GM21390 (cell line): ENCODE measurements around the gene CIDEB.

Experiments used
- ATAC-seq: cut with Tn5 transposase; IDR thresholded peaks from one replicate; pipeline ENCODE4 v1.9.1; 2021; ENCODE audit not compliant: unreplicated experiment

Gene CIDEB

DNA sequence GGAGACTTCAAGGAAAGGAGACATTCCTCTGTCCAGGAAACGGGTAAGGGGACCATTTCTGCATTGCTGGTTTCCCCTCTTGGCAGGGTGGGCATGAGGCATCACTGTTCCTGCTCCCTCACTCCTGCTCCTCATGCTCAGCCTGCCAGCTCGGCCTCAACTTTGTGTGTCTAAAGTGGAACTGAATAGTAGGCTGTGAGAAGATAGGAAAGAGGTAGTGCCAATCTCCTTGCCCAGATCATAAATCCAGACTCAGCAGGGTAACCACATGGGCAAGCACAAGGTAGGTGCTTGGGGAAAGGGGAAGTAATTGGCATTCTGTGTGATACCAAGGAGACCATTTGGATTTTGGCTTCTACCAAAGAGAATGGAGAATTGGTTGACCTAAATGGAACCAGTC is 6.1 kb upstream of the CIDEB start:
- no peak for ATAC-seq

DNA sequence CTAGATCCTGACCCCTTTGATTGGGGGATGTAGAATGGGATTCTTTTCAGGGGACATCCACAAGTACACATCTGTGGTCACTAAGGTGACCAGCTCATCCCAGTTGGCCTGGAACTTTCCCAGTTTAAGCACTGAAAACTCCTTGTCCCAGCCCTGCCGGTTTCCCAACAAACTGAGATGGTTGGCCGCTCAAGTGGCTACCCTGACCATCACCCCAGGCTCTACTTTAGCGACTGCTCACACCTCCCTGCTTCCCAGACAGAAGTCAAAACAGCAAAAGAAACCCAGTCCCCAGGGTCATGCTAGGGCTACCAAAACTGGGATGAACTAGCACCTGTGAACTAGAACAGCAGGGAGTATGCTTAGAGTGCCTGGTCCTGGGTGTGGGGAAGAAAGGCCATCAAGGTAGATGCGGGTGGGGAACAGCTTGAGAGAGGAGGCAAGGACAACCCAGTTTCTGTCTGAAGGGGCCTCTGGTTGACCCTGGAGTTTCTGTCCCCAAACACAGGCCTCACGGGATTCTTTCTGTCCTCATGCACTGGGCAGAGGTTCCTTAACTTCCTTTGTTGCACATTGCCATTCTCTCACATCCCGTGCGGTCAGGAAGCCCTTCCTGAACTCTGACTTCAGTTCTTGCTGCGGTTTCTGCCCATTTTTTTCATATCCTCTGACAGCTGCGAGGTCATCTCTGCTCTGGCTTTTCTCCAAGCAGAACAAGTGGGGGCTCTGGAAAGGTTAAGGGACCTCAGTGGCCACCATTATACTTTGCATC is 5.1 kb upstream of the CIDEB start:
- ATAC-seq, result no peak

DNA sequence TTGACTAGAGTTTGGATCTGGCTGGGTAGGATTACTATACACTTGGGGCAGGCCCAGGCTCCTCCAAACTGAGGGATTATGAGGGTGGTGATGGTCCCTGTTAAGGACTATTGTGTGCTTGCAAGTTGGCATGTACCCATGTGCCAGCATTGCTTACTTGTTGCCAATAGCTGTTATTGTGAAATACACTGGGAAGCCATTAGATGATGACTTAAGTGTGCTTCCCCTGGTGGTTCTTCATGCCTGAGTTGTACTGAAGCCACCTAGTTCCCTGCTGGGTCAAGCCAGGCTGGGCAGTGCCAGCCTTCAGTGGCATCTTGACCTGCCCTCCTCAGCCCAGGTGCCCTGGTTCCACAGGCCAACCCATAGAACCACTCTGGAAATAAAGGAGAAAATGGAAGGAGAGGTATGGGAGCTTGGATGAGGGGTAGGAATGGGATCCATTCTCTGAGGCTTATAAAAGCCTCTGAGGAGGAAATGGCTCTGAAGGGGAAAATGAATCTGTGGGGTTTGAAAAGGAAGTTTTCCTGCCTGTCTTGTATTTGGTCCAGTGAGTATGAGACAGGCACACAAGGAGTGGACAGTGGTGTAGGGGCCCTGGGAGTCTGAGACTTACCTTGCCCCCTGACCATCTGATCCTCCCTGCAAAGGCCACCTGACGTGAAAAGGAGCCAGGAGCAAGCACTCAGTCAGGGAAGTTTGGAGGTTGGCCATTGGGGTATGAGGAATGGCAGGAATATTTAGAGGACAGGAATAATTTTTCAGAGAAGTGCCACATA is 4.2 kb upstream of the CIDEB start:
- ATAC-seq, result no peak

DNA sequence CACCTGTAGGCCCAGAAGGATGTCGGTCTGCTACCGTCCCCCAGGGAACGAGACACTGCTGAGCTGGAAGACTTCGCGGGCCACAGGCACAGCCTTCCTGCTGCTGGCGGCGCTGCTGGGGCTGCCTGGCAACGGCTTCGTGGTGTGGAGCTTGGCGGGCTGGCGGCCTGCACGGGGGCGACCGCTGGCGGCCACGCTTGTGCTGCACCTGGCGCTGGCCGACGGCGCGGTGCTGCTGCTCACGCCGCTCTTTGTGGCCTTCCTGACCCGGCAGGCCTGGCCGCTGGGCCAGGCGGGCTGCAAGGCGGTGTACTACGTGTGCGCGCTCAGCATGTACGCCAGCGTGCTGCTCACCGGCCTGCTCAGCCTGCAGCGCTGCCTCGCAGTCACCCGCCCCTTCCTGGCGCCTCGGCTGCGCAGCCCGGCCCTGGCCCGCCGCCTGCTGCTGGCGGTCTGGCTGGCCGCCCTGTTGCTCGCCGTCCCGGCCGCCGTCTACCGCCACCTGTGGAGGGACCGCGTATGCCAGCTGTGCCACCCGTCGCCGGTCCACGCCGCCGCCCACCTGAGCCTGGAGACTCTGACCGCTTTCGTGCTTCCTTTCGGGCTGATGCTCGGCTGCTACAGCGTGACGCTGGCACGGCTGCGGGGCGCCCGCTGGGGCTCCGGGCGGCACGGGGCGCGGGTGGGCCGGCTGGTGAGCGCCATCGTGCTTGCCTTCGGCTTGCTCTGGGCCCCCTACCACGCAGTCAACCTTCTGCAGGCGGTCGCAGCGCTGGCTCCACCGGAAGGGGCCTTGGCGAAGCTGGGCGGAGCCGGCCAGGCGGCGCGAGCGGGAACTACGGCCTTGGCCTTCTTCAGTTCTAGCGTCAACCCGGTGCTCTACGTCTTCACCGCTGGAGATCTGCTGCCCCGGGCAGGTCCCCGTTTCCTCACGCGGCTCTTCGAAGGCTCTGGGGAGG is 3.1 kb upstream of the CIDEB start, which contains the start of gene LTB4R:
TSS of gene LTB4R (plus strand) at position 857 of the 959 bp plus-strand sequence. CDS start 4,150 bp downstream, outside the sequence.
- ATAC-seq, result peak; percentile 53

DNA sequence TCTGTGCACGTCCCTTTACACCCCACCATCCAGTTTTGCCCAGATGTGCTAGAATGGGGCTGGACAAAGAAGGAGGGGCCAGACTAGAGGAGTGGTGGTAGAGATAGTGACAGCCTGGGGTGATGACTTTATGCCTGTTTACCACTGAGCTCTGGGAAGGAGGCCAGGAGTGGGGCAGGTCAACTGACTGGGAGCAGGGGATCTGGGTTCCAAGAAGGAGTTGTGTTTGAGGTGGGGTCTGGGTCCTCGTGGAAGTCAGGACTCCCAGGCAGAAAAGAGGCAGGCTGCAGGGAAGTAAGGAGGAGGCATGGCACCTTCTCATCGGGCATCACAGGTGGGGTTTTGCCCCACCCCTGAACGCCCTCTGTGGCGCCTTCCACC is 2.5 kb upstream of the CIDEB start:
- ATAC-seq, result no peak

DNA sequence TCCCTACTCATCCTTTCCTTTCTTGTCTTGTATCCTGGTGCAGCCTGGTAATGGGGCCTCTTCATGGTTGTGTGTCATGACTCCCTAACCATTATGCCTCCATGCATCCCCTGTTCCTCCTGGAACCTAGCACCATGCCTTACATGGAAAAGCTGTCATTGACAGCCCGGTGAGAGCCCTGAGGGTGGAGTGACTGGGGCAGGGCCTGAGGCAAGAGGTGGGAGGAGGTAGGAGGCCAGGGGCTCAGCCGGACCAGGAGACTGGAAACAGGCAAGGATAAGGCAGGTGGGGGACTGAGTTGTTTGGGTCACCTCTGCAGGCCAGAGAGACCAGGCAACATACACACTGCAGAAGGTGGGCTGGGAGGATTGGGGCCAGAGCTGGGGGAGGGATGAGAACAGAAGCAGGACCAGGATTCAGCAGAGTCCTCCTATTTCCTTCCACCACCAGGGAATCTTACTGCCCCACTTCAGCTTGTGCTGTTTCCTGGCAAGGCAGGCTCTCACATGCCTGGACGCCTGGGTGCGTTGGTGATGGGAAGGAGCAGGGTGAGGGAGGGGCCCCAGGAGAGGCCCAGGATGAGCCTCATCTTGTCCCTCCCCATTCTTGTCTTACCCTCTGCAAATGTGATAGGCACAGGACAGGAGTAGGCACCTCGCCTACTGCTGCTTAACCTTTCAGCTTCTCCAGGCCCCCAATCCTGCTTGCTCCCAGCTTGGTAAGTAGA is 1.9 kb upstream of the CIDEB start, which contains the start of gene LTB4R2:
TSS of gene LTB4R2 (plus strand) at position 603 of the 727 bp plus-strand sequence. CDS start 525 bp downstream, outside the sequence.
- no peak for ATAC-seq

DNA sequence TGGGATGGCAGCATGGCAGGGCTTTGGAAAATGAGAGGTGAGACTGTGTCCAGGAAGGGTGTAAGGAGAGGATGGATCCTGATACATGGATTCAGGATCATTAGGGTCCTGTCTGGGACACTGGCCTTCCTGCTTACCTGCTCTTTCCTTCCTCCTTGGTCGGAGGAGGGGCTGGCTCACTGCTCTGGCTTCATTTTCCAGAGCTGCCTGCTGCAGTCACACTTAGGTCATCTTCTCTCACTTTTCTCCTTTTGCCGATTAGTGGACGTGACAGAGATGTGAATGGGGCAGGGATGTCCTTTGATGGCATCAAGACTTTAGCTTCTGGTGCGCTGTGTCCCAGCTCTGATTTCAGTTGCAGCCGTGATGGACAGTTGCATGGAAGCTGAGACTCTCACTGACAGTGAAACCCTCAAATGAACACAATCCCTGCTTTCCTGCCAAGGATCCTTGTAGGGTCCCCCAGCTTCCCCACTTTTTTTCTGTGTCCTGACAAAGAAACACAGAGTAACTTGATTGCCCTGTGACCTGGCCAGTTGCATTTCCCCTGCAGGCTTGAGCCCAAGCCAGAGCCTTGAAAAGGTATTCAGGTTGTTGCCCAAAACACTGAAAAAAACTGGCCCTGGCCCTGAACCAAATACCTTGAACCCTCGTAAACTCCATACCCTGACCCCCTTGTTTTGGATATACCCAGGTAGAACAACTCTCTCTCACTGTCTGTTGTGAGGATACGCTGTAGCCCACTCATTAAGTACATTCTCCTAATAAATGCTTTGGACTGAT is 756 bp upstream of the CIDEB start:
- no peak for ATAC-seq

DNA sequence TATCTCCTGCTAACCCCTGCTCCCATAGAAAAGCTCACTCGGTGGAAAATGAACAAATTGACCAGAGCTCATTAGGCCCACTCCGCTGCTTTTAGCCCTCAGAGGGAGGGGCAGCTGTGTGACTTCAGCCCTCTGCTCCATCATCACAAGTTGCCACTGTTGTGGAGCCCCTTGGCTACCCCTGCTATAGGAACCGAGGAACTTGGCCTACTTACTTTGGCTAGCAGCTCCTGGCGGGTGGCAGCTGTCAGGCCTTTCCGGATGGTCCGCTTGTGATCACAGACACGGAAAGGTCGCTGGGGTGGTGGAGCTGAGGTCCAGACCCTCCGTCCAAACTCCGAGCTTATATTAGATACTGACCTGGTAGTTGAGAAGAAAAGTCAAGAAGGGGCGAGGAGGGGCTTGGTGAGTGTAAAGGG is 612 bp downstream of the CIDEB start:
- ATAC-seq, result no peak

DNA sequence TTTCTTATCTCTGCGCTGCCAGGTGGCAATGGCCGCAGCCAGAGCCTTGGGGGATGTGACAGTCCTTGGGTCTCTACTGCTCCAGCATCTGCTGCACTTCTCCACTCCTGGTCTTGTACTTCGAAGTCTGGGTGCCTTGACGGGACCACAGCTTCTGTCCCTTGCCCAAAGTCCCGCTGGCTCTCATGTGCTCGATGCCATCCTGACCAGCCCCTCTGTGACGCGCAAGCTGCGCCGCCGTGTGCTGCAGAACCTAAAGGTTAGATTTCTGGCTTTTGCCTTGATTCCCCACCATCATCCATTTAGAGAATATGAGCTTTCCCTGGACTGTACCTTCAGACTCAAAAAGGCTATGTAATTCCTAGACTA is 3.8 kb downstream of the CIDEB start:
- no peak for ATAC-seq

DNA sequence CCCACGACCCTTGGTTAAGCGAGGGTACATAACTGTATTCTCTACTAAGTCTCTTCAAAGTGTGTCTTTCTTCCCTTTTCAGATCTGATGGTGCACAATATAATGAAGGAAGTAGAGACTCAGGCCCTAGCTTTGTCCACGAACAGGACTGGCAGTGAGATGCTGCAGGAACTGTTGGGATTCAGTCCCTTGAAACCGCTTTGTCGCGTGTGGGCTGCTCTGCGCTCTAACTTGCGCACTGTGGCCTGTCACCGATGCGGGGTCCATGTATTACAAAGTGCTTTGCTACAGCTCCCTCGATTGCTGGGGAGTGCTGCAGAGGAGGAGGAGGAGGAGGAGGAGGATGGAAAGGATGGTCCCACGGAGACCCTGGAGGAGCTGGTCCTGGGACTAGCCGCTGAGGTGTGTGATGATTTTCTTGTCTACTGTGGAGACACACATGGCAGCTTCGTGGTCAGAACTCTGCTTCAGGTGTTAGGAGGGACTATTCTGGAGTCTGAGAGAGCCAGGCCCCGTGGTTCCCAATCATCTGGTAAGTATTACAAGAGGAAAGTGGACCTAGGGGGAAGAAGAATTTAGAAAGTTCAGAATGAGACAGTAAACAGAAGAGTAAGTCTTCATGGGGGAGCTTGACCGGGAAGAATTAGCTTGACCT is 7.3 kb downstream of the CIDEB start:
- ATAC-seq, result no peak

DNA sequence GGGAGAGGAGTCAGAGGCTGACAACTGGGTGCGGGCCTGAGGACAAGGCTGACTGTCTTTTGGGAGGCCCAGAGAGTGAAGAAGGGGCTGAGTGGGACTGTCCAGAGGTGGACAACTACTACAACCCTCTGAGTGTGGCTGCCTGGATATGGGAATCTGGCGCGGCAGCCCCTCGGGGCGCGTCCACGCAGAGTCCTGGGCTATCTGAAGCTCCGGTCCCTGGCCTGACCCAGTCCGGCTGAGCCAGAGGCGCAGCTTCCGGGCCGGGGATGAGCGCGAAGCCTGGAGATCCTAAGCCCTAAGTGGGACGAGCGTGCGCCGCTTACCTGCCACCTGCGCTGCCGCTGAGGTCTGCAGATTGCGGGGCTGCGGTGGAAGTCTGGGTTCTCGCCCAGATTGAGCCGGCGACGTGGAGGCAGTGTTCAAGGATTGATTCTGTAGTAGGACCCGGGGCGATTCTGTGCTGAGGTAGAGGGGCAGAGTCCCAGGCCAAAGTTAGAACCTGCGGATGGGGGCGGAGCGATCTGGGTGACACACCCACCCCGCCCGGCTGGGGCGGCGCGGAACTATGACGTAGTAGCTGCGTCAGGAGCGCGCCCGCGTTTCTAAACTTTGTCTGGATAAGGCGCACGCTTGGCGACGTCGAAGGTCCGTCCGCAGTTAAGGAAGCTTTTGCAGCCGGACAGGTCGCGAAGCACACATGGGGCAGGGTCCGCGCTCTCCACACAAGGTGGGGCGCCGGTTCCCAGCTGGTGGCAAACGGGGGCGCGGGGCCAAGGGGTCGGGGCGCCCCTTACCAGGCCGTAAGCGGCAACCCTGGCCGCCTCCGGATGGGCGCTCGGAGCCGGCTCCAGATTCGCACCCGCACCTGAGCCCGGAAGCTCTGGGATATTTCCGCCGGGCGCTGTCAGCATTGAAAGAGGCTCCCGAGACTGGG is 8.3 kb downstream of the CIDEB start, which contains the start of the genes DHRS1 and NOP9:
TSS of gene DHRS1 (minus strand) at position 526 of the 937 bp plus-strand sequence. CDS start 674 bp downstream, outside the sequence.
TSS of gene NOP9 (plus strand) at position 596 of the 937 bp plus-strand sequence. CDS start at position 701, 105 bp downstream.
- peak; percentile 62 for ATAC-seq

DNA sequence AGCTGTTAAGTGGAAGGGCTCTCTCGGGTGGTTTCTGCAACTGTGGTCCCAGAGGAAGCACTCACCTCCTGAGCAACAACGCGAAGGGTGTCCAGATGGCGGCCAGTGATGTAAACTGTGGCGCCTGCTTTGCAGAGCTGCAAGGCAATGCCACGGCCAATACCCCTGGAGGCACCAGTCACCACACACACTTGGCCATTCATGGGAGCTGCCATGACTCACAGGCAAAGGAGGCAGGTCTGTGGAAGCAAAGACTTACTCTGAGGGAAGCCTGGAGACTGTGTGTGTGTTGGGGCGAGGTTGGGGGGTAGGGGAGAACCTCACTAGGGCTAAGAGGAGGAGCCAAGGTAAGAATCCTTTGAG is 8.9 kb downstream of the CIDEB start:
- no peak for ATAC-seq

DNA sequence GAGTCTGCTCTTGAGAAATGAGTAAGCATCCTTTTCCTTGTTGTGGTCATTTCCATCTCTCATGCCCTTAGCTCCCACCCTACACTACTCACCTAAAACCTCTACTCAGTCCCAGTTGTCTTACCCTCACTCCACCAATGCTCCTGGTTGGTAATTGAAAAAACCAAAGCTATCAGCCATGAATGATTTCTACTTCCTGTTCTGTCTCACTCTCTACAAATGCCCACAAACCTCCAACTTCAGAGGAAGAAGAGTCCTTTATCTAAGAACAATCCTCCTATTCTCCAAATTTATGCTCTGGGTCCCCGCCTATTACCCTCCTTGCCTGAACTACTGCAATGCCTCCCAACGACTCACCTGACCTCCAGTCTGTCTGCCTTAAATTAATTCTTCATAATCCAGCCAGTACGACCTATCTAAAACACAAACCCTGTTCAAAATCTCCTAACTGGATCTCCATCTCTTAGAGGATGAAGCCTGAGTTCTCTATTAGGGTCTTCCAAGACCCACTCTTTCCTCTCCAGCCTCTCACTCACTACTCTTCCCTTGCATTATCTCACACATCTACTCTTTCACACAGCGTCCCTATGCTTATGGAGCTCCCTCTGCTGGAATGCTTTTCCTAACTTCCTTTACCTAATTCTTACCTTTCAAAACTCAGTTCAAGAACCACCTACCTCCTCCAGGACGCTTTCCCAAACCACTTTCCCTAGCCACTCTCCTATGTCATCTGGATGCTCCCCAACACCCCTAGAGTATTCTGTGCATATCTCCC is 10.4 kb downstream of the CIDEB start:
- peak; percentile 13 for ATAC-seq

DNA sequence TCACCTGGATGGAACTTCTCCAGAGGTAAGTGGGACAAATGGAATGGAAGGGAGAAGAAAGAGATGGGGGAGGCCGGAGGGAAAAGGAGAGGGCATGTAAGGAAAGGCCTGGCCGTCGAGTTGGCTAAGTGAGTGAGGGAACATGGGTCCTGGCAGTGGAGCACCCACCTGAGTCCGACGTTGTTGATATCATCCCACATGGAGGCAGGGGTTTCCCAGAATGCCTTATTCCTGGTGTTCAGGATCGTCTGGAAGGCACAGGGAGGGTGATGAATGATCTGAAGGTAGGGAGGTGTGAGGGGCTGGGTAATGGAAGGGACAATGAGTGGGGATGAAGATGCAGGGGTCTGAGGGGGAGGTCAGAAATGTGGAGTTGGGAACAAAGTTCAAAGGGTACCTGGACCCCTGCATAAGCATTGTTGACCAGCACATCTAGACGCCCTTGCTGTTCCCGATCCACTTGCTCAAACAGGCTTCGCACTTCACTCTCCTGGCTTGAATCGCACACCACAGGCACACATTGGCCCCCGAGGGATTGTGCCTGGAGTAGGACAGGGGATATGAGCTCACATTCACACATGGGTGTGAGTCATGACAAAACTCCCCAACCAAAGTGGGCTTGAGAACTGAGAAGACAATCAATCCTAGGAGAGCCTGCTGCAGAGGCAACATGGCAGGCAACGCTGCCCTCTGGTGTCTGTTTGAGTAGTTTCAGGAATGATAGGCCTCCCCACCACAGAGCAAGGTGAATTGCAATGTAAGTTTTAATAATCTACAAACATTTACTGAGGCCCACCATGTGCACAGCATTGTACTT is 11.2 kb downstream of the CIDEB start:
- peak; percentile 44 for ATAC-seq

DNA sequence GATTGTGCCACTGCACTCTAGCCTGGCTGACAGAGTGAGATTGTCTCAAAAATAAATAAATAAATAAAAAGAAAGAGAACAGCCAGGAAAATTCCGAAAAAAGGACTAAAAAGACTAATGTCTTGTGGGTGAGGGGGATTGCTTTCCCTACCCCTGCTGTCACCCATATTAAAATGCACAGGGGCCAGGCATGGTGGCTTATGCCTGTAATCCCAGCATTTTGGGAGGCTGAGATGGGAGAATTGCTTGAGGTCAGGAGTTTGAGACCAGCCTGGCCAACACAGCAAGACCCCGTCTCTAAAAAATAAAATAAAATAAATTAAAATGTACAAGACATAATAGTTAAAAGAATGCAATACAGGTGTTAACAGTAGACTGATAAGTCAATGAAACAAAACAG is 14.3 kb downstream of the CIDEB start:
- ATAC-seq, result no peak

DNA sequence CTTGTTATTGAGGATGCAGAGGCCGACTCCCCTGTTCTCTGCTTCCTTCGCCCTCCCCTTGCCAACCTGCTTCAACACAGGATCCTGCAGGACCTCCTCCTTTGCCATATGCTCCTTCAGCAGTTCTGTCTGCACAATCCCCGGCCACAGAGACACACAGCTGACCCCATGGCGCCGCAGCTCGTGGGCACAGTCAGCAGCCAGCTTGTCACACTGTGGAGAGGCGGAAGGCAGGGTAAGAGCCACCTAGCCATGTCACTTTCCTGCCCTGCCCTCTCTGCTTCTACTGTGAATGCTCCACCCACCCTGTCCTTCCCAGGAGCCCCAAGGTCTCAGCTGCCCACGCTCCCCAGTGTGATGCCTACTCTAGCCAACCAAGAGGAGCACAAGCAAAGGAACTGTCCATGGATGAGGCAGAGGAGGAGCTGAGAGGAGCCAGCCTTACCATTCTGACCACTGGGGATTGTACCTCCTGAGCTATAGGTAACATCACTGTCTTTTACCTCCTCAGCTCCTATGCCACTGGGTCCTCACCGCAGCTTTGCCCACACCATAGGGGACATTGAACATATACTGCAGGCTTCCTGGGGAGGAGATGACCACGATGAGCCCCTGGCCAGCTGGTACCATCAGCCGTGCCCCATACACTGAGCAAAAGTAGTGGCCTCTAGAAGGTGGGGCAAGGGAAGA is 15.5 kb downstream of the CIDEB start:
- no peak for ATAC-seq
